ENCODE measurements around the gene ONECUT3. TPM values are rescaled to one million over a fixed set of nuclear protein-coding genes. Genes with fewer than 3 reads are reported as not detected.

Gene ONECUT3
- total RNA-seq, 6 experiments from 2014 or later, result not detected

GRCh38 chr19:1718420-1719291 is 34.6 kb upstream of the ONECUT3 start:
- TF ChIP-seq POLR2A (IDR thresholded peaks at IDR 0.05) (no peak), CTCF (IDR thresholded peaks at IDR 0.05) (no peak)
- H3K4me1 ChIP-seq, result no peaks in the 10 kb centered on the region
- no peaks in the 10 kb centered on the region for H3K36me3 ChIP-seq
- H3K27ac ChIP-seq, result no peak overlapping the region
- ATAC-seq (no peak), DNase-seq (no peak)
- WGBS (ENCODE audit: insufficient coverage, low coverage, low lambda C conversion rate, missing lambda C conversion rate), result 0% methylated on average over 9 of the region's 50 CpGs
- peaks cover 0 to 10% of the 10 kb centered on the region in 2 donors for H3K27me3 ChIP-seq
- H3K9me3 ChIP-seq, result no peaks in the 10 kb centered on the region
- H3K4me3 ChIP-seq, result no peak overlapping the region
- intact Hi-C loops (cut with DNase I), result no loop called here

GRCh38 chr19:1719519-1719918 is 33.8 kb upstream of the ONECUT3 start:
- DNase-seq (no peak), ATAC-seq (no peak)
- WGBS (ENCODE audit: insufficient coverage, low coverage, low lambda C conversion rate, missing lambda C conversion rate), result 63% methylated on average over 2 of the region's 5 CpGs
- peaks cover 0 to 10% of the 10 kb centered on the region in 2 donors for H3K27me3 ChIP-seq
- H3K4me3 ChIP-seq, result no peak overlapping the region
- TF ChIP-seq CTCF (IDR thresholded peaks at IDR 0.05) (no peak), POLR2A (IDR thresholded peaks at IDR 0.05) (no peak)
- intact Hi-C loops (cut with DNase I), result no loop called here
- H3K27ac ChIP-seq, result no peak overlapping the region
- no peaks in the 10 kb centered on the region for H3K36me3 ChIP-seq
- H3K9me3 ChIP-seq, result no peaks in the 10 kb centered on the region
- H3K4me1 ChIP-seq, result no peaks in the 10 kb centered on the region

- intact Hi-C loops (cut with DNase I), result no loop called here
- peaks cover 0 to 10% of the 10 kb centered on the region in 2 donors for H3K27me3 ChIP-seq
These were observed 33.1 kb upstream of the ONECUT3 start for GRCh38 chr19:1720237-1720636.

More at GRCh38 chr19:1720237-1720636, 33.1 kb upstream of the ONECUT3 start:
- H3K36me3 ChIP-seq, result no peaks in the 10 kb centered on the region
- DNase-seq (no peak), ATAC-seq (no peak)
- WGBS (ENCODE audit: insufficient coverage, low coverage, low lambda C conversion rate, missing lambda C conversion rate), result 24% methylated on average over 8 of the region's 14 CpGs
- no peaks in the 10 kb centered on the region for H3K9me3 ChIP-seq
- H3K4me1 ChIP-seq, result no peaks in the 10 kb centered on the region
- H3K27ac ChIP-seq, result no peak overlapping the region
- no peak for TF ChIP-seq CTCF (IDR thresholded peaks at IDR 0.05)
- TF ChIP-seq POLR2A (IDR thresholded peaks at IDR 0.05), result no peak
- no peak overlapping the region for H3K4me3 ChIP-seq
